HG02588 (cell line): Measurements from ENCODE around the gene GRK5.
"Not testable (repeated sequence)": the region's sequence is repeated elsewhere in the genome, so short reads cannot be mapped to it uniquely, and the experiment has no call there.

Experiments
- ATAC-seq: cut with Tn5 transposase; IDR thresholded peaks from one replicate; pipeline ENCODE4 v1.9.1; 2021; ENCODE audit warnings: mild to moderate bottlenecking, moderate library complexity; ENCODE audit not compliant: unreplicated experiment

GRK5 gene

DNA sequence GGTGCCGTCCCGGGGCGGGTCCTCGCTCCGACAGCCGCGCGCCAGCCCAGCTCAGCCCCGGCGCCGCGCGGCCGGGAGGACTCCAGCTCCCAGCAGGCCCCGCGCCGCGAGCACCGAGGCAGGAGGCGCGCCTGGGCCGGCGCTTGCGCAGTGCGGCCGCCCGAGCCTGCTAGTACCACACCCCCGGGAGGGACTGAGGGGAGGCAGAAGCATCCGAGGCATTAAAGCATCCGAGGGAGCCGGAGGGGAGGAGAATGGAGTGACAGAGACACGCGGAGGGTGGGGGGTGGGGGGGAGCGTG lies at the start of gene GRK5:
GRK5 (plus strand) TSS at position 206 of the 301 bp plus-strand sequence. CDS start 347 bp downstream, outside the sequence.
- peak; percentile 81 for ATAC-seq

DNA sequence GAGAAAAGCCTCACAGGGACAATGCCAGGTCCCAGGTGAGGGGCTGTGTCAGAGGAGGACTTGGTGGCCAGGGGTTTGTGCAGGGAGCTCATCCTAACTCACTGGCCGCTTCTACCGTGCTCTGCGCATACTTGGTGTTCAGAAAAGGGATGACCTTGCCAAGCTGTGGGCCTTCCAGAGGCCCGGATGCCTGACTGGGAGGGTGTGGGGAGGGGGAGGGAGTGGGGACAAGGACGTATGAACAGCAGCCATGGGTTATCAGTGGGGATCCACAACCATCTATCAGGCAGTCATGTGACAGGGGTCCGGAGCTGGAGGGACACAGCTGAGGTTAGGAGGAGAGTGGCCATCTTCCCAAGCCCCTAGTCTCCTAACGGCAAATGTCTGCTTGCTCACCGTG lies 48.0 kb upstream of the GRK5 start:
- no peak for ATAC-seq

DNA sequence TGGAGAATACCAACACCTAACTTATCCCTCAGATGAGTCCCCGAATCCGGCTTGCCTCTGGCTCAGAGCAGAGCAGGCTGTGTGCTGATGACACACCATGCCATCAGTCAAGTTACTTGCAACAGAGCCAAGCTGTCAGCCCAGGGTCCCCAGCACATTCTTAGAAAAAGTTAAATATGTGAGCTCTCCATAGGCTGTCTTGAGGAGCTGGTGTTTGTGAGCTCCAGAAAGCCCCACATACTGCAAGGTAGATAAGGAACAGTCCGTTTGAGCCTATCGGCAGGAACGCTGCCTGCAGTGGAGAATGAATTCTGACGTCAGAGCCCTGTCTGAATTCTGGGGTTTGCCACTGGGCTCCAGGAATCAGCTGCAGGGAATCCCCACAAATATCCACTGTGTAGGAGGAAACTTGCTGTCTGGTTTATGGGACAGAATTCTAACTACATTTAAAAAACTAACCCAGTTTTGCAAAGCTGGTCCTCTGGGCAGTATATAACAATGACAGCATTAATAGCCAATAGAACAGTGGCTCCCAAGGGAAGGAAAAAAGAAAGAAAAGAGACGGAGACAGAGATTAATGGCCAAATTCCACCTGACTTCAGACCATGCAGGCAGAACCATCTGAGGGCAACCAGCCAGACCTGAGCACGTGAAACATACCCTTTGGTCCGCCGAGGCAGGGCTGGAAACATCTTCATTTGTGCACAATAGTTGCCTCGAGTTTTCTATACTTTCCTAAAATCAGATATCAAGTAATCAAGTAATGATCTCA lies 45.5 kb upstream of the GRK5 start:
- no peak for ATAC-seq

DNA sequence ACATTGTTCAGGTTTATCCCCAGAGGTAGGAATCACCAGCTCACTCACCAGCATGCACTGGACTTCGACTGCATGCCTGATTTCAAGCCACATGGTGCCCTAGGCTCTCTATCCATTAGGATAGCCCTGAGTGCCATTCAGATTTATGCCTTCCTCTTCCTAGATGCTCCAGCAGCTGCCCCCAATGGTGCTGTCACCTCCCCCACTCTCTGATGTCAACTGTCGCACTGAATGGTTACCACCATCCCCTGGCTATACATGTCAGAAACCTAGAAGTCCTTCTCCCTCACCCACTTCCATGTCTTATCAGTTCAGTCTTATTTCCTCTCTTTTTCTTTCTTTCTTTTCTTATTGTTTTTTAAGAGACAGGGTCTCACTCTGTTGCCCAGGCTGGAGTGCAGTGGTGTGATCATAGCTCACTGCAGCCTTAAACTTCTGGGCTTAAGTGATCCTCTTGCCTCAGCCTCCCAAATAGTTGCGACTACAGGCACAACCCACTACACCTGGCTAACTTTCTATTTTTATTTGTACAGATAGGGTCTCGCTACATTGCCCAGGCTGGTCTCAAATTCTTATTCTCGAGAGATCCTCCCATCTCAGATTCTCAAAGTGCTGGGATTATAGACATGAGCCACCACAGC lies 44.8 kb upstream of the GRK5 start:
- ATAC-seq = no peak

DNA sequence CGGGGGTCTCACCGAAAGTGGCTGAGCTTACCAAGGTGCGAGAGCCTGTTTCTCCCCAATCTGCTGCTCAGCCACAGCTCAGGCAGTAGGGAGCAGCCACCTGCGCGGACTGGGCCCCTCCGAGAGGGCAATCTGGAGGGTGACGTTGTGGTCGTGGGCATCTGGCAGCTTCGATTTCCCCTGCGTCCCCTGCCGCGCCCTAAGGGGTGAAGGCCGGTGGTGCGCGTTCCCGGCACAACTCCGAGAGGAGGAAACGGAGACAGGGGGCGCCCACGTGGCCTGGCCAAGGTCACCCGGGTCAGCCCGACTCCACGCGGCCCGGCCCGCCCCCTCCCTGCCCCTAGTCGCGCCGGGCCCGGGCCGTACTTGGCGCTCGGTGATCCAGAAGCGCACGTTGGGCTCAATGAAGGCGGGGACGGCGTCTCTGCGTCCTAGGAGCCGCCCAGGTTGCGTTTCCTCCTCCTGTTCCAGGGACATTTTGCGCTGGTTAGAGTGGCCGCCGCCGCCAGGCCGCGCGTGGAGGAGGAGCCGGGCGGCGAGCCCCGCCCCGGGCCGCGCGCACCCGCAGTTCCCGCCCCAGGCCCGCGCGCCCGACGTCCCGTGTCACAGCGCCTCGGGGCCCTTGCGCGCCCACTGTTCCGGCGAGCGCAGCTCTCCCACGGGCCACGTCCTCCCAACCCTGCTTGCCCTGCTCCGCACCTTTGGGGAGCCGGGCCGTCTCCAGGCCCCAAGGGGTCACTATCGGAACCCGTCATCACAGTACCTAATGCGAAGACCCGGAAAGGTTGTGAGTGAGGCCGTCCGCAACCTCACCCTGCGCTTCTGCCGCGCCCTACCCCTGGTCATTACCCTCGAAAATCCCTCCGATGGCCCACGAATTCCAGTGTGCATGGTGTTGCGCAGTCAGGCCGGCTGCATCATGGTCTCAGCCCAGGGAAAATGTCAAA lies 41.9 kb upstream of the GRK5 start, which contains the start of gene SFXN4:
SFXN4 (minus strand) TSS at position 544 of the 947 bp plus-strand sequence; CDS start at position 477, 67 bp downstream.
- ATAC-seq = peak; percentile 92

DNA sequence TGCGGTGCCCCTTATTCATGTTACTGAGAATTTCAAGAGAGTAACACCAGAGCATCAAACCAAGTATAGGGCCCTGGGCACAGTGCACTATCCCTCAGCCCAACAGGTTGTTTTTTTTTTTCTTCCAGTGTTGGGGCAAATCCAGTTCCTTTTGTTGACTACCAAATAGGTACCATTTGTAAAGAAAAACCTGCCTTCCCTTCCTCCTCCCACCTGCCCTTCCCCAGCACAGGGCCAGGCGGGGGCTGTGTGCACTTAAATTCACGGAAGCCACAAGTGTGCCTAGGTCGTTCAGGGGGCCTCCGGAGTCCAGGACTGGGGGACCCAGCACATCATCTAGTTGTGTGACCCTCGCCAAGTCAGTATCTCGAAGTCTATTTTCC lies 41.3 kb upstream of the GRK5 start:
- no peak for ATAC-seq

DNA sequence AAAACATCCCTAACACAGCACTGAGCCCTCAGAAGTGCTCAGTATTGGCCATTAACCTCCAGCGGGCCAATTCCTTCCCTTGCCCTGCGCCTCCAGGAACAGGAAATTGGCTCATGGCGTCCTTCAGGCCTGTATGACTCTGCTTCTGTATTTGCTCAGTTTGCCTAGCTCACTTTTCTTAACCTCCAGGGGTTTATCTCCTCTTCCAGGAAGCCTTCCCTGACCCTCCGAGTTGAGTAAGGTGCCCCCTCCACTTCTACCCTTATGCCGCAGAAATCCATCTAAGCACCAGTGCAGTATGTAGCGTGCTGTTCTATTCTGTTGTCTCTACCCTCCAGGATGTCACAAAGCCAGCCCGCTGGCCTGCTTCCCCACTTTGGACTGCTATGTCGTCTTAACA lies 40.8 kb upstream of the GRK5 start:
- ATAC-seq = no peak

- no peak for ATAC-seq
These were observed 40.3 kb upstream of the GRK5 start for GRCh38 chr10:119167041-119167440.

DNA sequence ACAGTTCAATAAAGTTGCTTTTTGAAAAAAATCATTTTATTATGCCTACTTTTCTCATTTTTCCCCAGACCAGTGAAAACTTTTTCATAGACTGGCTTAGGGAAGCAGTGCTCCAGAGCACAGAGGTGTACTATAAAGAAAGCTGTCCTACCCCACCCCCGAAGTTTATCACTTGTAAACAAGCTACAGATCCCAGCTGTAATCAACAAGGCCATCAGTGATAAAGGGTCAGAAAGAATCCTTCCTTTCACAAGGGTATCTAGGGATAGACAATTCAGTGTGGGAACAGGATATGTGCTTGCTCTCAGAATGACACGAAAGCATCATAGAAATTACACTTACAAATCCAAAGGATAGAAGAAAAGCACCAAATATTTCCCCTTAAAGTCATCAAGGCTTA lies 33.3 kb upstream of the GRK5 start:
- no peak for ATAC-seq

DNA sequence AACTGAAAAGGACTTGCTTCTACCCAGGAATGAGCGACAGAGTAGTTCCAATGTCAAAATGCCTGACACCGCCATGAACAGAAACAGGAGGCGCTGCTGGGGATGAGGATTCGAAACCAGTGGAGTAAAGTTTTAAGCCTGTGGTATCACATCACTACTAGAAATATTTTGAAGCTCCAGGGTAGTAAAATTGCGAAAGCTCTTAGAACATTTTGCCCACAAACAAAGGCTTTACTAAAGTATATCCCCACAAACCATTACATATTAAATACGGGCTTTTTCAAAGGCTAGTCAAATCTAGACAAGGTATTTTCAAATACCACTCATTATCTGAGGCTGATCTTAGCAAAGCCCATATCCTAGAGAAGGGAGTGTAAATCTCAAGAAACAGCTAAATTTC lies 31.2 kb upstream of the GRK5 start:
- ATAC-seq = no peak

DNA sequence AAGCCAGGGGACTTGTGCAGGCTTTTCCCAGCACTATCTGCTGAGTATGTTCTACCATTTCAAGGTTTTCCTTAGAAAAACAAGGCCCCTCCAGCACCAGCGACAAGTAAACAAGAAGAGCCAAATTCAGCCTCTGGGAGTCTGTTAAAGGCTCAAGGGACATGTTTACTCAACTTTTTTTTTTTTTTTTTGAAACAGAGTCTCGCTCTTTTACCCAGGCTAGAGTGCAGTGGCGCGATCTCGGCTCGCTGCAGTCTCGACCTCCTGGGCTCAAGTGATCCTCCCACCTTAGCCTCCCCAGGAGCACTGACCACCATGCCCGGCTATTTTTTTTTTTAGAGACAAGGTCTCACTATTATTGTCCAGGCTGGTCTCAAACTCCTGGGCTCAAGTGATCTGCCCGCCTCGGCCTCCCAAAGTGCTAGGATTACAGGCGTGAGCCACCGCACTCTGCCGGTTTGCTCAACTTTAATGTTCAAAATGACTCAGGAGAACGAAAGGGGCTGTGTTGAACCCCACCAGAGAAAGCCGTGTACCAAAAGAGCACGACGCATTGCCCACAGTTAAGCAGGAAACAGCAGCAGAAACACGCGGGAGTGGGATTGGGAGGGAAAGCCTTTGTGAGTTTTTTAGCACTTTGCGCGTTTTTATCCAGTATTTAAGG lies 29.5 kb upstream of the GRK5 start:
- ATAC-seq = peak; percentile 24

- peak; percentile 89 for ATAC-seq
These were observed 28.8 kb upstream of the GRK5 start, which contains the start of gene PRDX3 for GRCh38 chr10:119178372-119179119. Gene PRDX3, minus strand, starts transcription at chr10:119178812. Its CDS starts 22 bp downstream, at chr10:119178790.

DNA sequence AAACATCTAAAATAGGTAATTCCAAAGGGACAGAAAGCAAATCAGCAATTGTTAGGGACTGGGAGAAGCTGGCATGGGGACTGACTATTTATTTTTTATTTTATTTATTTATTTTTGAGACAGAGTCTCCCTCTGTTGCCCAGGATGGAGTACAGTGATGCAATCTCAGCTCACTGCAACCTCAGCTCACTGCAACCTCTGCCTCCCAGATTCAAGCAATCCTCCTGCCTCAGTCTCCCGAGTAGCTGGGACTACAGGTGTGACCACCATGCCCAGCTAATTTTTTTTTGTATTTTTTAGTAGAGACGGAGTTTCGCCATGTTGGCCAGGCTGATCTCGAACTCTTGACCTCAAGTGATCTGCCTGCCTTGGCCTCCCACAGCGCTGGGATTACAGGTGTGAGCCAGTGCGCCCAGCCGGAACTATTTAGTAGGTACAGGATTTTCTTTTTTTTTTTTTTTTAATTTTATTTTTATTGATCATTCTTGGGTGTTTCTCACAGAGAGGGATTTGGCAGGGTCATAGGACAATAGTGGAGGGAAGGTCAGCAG lies 26.4 kb upstream of the GRK5 start:
- not testable (repeated sequence) for ATAC-seq

- no peak for ATAC-seq
These were observed 23.5 kb upstream of the GRK5 start for GRCh38 chr10:119183664-119184412.

DNA sequence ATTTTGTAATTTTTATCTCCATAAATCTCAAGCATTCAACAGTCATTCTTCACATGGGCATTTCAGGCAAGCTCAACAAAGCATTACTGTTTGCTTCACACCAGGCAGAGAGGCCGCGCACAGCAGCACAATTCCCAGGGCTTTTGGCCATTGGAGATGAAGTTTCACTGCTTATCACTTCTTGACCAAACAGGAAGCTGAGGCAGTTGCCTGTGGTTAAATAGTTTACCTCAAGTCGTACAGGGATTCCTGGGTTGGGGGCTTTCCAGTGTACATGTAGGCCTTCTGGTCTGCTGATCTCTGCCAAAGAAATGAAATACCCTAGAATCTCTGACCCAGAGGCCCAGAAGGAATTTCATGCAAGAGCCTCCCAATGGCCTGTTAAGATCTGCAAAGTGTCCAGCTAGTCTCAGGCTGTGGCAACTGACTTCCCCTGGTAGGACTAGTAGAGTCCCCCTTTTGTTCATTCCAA lies 17.5 kb upstream of the GRK5 start:
- ATAC-seq = no peak

DNA sequence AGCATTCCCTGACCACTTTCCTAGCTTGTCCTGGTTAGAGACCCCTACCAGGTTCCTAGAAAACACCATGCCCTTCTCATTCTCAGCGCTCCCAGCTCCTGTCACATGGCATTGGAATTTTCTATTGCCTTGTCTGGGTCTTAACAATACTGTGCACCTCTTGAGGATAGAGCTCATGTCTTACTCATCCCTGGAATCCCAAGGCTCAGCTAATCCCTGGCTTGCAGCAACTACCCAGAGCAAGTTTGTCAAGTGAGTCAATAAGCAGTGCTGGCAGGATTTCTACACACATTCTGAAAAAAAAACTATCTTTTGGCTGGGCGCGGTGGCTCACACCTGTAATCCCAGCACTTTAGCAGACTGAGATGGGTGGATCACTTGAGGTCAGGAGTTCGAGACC lies 17.0 kb upstream of the GRK5 start:
- no peak for ATAC-seq

DNA sequence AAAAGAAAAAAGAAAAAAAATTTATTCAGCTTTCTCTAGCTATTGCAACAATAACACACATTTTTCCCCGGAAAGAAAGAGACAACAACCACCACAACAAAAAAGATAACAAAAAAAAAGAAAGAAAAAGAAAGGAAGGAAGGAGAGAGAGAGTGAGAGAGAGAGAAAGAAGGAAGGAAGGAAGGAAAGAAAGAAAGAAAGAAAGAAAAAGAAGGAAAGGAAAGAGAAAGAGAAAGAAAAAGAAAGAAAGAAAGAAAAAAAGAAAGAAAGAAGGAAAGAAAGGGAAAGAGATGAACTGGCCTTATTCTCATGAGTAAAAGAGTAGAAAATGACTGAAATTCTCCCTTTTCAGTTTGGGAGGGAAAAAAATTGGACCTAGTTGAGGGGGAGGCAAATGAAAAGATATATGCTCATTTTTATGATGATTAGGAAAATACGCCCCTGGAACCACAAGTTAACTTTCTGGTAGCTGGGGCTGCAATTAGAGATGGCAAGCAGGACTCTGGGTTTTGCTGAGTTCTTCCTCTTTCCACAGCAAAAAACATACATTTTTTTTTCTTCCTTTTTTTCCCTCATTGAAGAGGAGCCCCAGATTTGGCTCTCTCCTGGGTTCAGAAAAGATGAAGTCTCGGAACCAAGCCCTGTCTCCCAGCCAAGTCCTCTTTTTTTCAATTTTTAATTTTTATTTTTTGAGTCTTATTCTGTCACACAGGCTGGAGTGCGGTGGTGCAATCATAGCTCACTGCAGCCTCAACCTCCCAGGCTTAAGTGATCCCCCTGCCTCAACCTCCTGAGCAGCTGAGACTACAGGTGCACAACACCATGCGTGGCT lies 16.2 kb upstream of the GRK5 start:
- no peak for ATAC-seq

- ATAC-seq = no peak
These were observed 15.5 kb upstream of the GRK5 start for GRCh38 chr10:119191881-119192280.
